Colonic mucosa (tissue), 4 donors: Measurements from ENCODE around the gene CLDN7. TPM values are rescaled to one million over a fixed set of nuclear protein-coding genes. Genes with fewer than 3 reads are reported as not detected.

ENCODE experiments used
- DNase-seq: peaks from one replicate; pipeline ENCODE4 v3.0.0-alpha.2; 2020
- H3K27ac ChIP-seq: fragments of 200-600 bp; one replicate; pipeline ENCODE4 v1.8.0; 2021
- H3K27me3 ChIP-seq: fragments of 200-600 bp; one replicate; pipeline ENCODE4 v1.8.0; 2021
- H3K36me3 ChIP-seq: fragments of 200-600 bp; one replicate; pipeline ENCODE4 v1.8.0; 2021
- H3K4me1 ChIP-seq: fragments of 200-600 bp; one replicate; pipeline ENCODE4 v1.8.0; 2021; ENCODE audit warnings: mild to moderate bottlenecking
- H3K4me3 ChIP-seq: fragments of 200-600 bp; one replicate; pipeline ENCODE4 v1.8.0; 2021
- H3K9ac ChIP-seq, 2 donors: one replicate each; pipeline ENCODE4 v1.7.0; 2013; ENCODE audit warnings: control low read depth in 2 of 2, low read depth in 2 of 2, low read length in 2 of 2
- H3K9me3 ChIP-seq: fragments of 200-600 bp; one replicate; pipeline ENCODE4 v1.8.0; 2021
- CTCF ChIP-seq: fragments of 200-600 bp; IDR thresholded peaks from one replicate; pipeline ENCODE4 v1.8.0; 2022; ENCODE audit warnings: antibody characterized with exemption, mild to moderate bottlenecking
- intact Hi-C: fragments of 100-400 bp; cut with DNase I; formaldehyde crosslinking; loops from one replicate; pipeline ENCODE4 v1.14.1; 2022
- total RNA-seq, 2 donors: library from RNA; stranded (reverse); fragmentation: NEBNext Ultra II Directional in 1 of 2; extraction: Animal tissue kit (Norgen Biotek cat#: 25700) in 1 of 2; gene quantifications; one replicate each; pipeline ENCODE4 v1.2.1, GENCODE V29; 2021
- donor health status: healthy.
- donor health status: DM: no; HTN: no; CAD: no.
- donor health status: DM: no; HTN: no; CAD: no.

CLDN7 gene
- total RNA-seq, 2 donors from 2014 or later: 798 to 919 TPM

GRCh38 chr17:7223375-7223774, 38.9 kb downstream of the CLDN7 start:
- DNase-seq: no peak
- peaks cover 11% of the 10 kb centered on the region for H3K36me3 ChIP-seq
- no peaks in the 10 kb centered on the region for H3K27me3 ChIP-seq
- intact Hi-C loops: no loop called here
- H3K4me1 ChIP-seq: peaks cover 14% of the 10 kb centered on the region
- no peak overlapping the region for H3K4me3 ChIP-seq
- no peak overlapping the region for H3K9ac ChIP-seq
- H3K9me3 ChIP-seq: no peaks in the 10 kb centered on the region
- H3K27ac ChIP-seq: no peak overlapping the region
- TF ChIP-seq CTCF: no peak

- intact Hi-C loops: no loop called here
- Histone ChIP-seq H3K27me3 (no peaks in the 10 kb centered on the region), H3K4me1 (peaks cover 14% of the 10 kb centered on the region), H3K4me3 (no peak overlapping the region), H3K9ac (no peak overlapping the region), H3K36me3 (peaks cover 11% of the 10 kb centered on the region), H3K27ac (no peak overlapping the region), H3K9me3 (no peaks in the 10 kb centered on the region)
- no peak for DNase-seq
- no peak for TF ChIP-seq CTCF
Observed at GRCh38 chr17:7222972-7223292, 39.3 kb downstream of the CLDN7 start.

GRCh38 chr17:7222093-7222971, 39.9 kb downstream of the CLDN7 start:
- Histone ChIP-seq H3K4me3 (no peak overlapping the region), H3K27ac (no peak overlapping the region), H3K36me3 (peaks cover 11% of the 10 kb centered on the region), H3K9me3 (no peaks in the 10 kb centered on the region), H3K9ac (peak overlapping the region in 1 of 2 donors; percentile 77), H3K27me3 (no peaks in the 10 kb centered on the region), H3K4me1 (peaks cover 14% of the 10 kb centered on the region)
- no peak for DNase-seq
- TF ChIP-seq CTCF: no peak
- intact Hi-C loops: no loop called here

- TF ChIP-seq CTCF: no peak
- no peak for DNase-seq
- H3K27me3 ChIP-seq: no peaks in the 10 kb centered on the region
- H3K4me1 ChIP-seq: peaks cover 14% of the 10 kb centered on the region
- H3K9ac ChIP-seq: peak overlapping the region; percentile 77 to 97
- H3K27ac ChIP-seq: peak overlapping the region; percentile 99
- intact Hi-C loops: no loop called here
- H3K9me3 ChIP-seq: no peaks in the 10 kb centered on the region
- peak overlapping the region; percentile 96 for H3K4me3 ChIP-seq
- H3K36me3 ChIP-seq: peaks cover 11% of the 10 kb centered on the region
Observed at GRCh38 chr17:7221278-7222092, 40.8 kb downstream of the CLDN7 start.

GRCh38 chr17:7220593-7221277, 41.5 kb downstream of the CLDN7 start:
- intact Hi-C loops: no loop called here
- Histone ChIP-seq H3K36me3 (peaks cover 11% of the 10 kb centered on the region), H3K4me1 (peaks cover 14% of the 10 kb centered on the region), H3K9ac (peak overlapping the region; percentile 77 to 97), H3K27me3 (no peaks in the 10 kb centered on the region), H3K9me3 (no peaks in the 10 kb centered on the region), H3K27ac (peak overlapping the region; percentile 99), H3K4me3 (peak overlapping the region; percentile 96)
- peak; percentile 48 for TF ChIP-seq CTCF
- peak; percentile 70 for DNase-seq
